SU-DHL-6 (cell line): Measurements from ENCODE around the gene ZSWIM5.

Source experiments
- H2AFZ ChIP-seq: fragments of 200-600 bp; sonication (generic); 2 replicates; pipeline ENCODE4 v1.6.1; 2014; ENCODE audit warnings: low read depth, mild to moderate bottlenecking, moderate library complexity, mixed read lengths, antibody characterized with exemption, low read length; ENCODE audit not compliant: severe bottlenecking
- H3F3A ChIP-seq: fragments of 200-600 bp; shearing (Covaris generic); 2 replicates; pipeline ENCODE4 v1.6.0; 2016; ENCODE audit warnings: antibody characterized with exemption, mild to moderate bottlenecking; ENCODE audit not compliant: insufficient read depth
- H3K27ac ChIP-seq: fragments of 200-600 bp; sonication (generic); 2 replicates; pipeline ENCODE4 v1.5.1; 2016; ENCODE audit warnings: low read depth, mild to moderate bottlenecking, low read length, moderate library complexity, mixed read lengths
- H3K27me3 ChIP-seq: fragments of 200-600 bp; sonication (generic), shearing (Covaris generic); 2 replicates; pipeline ENCODE4 v1.6.0; 2014; ENCODE audit warnings: mild to moderate bottlenecking, low read length
- H3K36me3 ChIP-seq: fragments of 200-600 bp; sonication (generic); 2 replicates; pipeline ENCODE4 v1.6.1; 2014; ENCODE audit warnings: mild to moderate bottlenecking, low read length, mixed read lengths
- H3K4me2 ChIP-seq: fragments of 300-600, 200-600 bp; shearing (Covaris generic), sonication (generic); 2 replicates; pipeline ENCODE4 v1.6.0; 2014; ENCODE audit warnings: low read length, low read depth, mild to moderate bottlenecking; ENCODE audit not compliant: poor library complexity, severe bottlenecking
- H3K4me3 ChIP-seq: fragments of 200-600 bp; sonication (generic); 2 replicates; pipeline ENCODE4 v1.5.1; 2014; ENCODE audit warnings: antibody characterized with exemption, low read length, mild to moderate bottlenecking, mixed read lengths; ENCODE audit not compliant: insufficient read depth, poor library complexity, severe bottlenecking
- H3K79me2 ChIP-seq: fragments of 200-600 bp; sonication (generic); 2 replicates; pipeline ENCODE4 v1.6.1; 2014; ENCODE audit warnings: mild to moderate bottlenecking, low read length, moderate library complexity; ENCODE audit not compliant: insufficient read depth
- H3K9ac ChIP-seq: fragments of 200-600 bp; sonication (generic); 2 replicates; pipeline ENCODE4 v1.7.0; 2014; ENCODE audit warnings: mild to moderate bottlenecking, low read length
- H3K9me2 ChIP-seq: fragments of 200-600 bp; sonication (generic); replicated peaks from 2 replicates; pipeline ENCODE4 v1.6.1; 2014; ENCODE audit warnings: low read length; ENCODE audit not compliant: insufficient read depth
- H3K9me3 ChIP-seq: fragments of 200-600 bp; sonication (generic); 2 replicates; pipeline ENCODE4 v1.6.1; 2014; ENCODE audit warnings: low read length, mixed read lengths; ENCODE audit not compliant: insufficient read depth
- H4K20me1 ChIP-seq: fragments of 200-600 bp; sonication (generic); 2 replicates; pipeline ENCODE4 v1.6.1; 2014; ENCODE audit warnings: low read depth, mild to moderate bottlenecking, antibody characterized with exemption, low read length, moderate library complexity, mixed read lengths
- EZH2phosphoT487 ChIP-seq: fragments of 200-600 bp; sonication (generic), shearing (Covaris generic); conservative IDR thresholded peaks from 2 replicates; pipeline ENCODE4 v1.6.1; 2018; ENCODE audit warnings: mild to moderate bottlenecking, antibody characterized with exemption, low read length, moderate library complexity, mixed read lengths
- TF ChIP-seq, protein P1 (sequence below): fragments of 200-600 bp; sonication (generic); IDR thresholded peaks from one replicate; pipeline ENCODE4 v1.5.1; 2017; ENCODE audit warnings: antibody characterized with exemption, mild to moderate bottlenecking, low read length, moderate library complexity; ENCODE audit not compliant: insufficient read depth, poor library complexity, severe bottlenecking

ZSWIM5 gene

DNA sequence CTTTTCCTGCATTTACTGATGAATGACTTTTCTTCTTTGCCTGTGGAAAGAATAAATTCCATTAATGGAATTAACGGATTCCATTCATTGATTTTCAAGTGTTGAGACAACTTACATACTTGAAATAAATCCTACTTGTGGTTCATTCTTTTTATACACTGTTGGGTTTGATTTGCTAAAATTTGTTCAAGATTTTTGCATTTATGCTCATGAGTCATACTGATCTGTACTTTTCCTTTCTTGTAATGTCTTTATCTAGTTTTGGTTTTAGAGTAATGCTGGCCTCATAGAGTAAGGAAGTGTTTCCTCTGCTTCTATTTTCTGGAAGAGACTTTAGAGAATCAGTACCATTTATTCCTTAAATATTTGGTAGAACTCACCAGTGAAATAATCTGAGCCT lies 180.0 kb downstream of the ZSWIM5 start:
- H3K27me3 ChIP-seq = no peaks in the 10 kb centered on the region
- no peak overlapping the region for H3K4me2 ChIP-seq
- no peaks in the 10 kb centered on the region for H3K36me3 ChIP-seq
- H4K20me1 ChIP-seq = no peaks in the 10 kb centered on the region
- H3K9me3 ChIP-seq = no peaks in the 10 kb centered on the region
- no peak overlapping the region for H3K9ac ChIP-seq
- H3K9me2 ChIP-seq = no peaks in the 10 kb centered on the region
- H3K79me2 ChIP-seq = no peaks in the 10 kb centered on the region
- no peak overlapping the region for H2AFZ ChIP-seq
- TF ChIP-seq, protein P1, sequence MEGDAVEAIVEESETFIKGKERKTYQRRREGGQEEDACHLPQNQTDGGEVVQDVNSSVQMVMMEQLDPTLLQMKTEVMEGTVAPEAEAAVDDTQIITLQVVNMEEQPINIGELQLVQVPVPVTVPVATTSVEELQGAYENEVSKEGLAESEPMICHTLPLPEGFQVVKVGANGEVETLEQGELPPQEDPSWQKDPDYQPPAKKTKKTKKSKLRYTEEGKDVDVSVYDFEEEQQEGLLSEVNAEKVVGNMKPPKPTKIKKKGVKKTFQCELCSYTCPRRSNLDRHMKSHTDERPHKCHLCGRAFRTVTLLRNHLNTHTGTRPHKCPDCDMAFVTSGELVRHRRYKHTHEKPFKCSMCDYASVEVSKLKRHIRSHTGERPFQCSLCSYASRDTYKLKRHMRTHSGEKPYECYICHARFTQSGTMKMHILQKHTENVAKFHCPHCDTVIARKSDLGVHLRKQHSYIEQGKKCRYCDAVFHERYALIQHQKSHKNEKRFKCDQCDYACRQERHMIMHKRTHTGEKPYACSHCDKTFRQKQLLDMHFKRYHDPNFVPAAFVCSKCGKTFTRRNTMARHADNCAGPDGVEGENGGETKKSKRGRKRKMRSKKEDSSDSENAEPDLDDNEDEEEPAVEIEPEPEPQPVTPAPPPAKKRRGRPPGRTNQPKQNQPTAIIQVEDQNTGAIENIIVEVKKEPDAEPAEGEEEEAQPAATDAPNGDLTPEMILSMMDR = no peak
- TF ChIP-seq EZH2phosphoT487 = no peak
- no peak overlapping the region for H3K4me3 ChIP-seq
- H3F3A ChIP-seq = no peaks in the 10 kb centered on the region
- no peak overlapping the region for H3K27ac ChIP-seq

- Histone ChIP-seq H3K9me3 (no peaks in the 10 kb centered on the region), H3K27me3 (no peaks in the 10 kb centered on the region), H3K27ac (no peak overlapping the region), H3K9me2 (no peaks in the 10 kb centered on the region), H2AFZ (no peak overlapping the region), H3F3A (no peaks in the 10 kb centered on the region), H3K9ac (no peak overlapping the region), H3K4me3 (no peak overlapping the region), H3K79me2 (no peaks in the 10 kb centered on the region), H3K36me3 (no peaks in the 10 kb centered on the region), H4K20me1 (no peaks in the 10 kb centered on the region), H3K4me2 (no peak overlapping the region)
- TF ChIP-seq EZH2phosphoT487 = no peak
- TF ChIP-seq, protein P1 = no peak
Observed at GRCh38 chr1:45023663-45024062, 182.7 kb downstream of the ZSWIM5 start.

GRCh38 chr1:45018599-45019230 lies 187.7 kb downstream of the ZSWIM5 start:
- H3K9ac ChIP-seq = no peak overlapping the region
- H3F3A ChIP-seq = no peaks in the 10 kb centered on the region
- no peaks in the 10 kb centered on the region for H4K20me1 ChIP-seq
- TF ChIP-seq EZH2phosphoT487 = no peak
- TF ChIP-seq, protein P1 = peak; percentile 60
- no peak overlapping the region for H3K27ac ChIP-seq
- H3K9me3 ChIP-seq = no peaks in the 10 kb centered on the region
- no peak overlapping the region for H2AFZ ChIP-seq
- H3K9me2 ChIP-seq = no peaks in the 10 kb centered on the region
- H3K4me3 ChIP-seq = no peak overlapping the region
- no peaks in the 10 kb centered on the region for H3K36me3 ChIP-seq
- H3K27me3 ChIP-seq = no peaks in the 10 kb centered on the region
- H3K4me2 ChIP-seq = no peak overlapping the region
- no peaks in the 10 kb centered on the region for H3K79me2 ChIP-seq
